Neuronal stem cell (in vitro differentiated cells): ENCODE measurements around the gene NDUFB8.
A peak's percentile ranks its signal among the peaks of the same experiment; 100 is the strongest.

Source experiments
- DNase-seq: peaks from one replicate; pipeline ENCODE4 v3.0.0-alpha.2; 2013; ENCODE audit warnings: low spot score
- H2AFZ ChIP-seq: one replicate; pipeline ENCODE4 v1.6.1; 2013; ENCODE audit warnings: mild to moderate bottlenecking, low read length, inconsistent platforms
- H2AK5ac ChIP-seq: 2 replicates; pipeline ENCODE4 v1.6.1; 2013; ENCODE audit warnings: low read depth, mild to moderate bottlenecking, inconsistent platforms, low read length, moderate library complexity, mixed read lengths
- H2BK120ac ChIP-seq: 2 replicates; pipeline ENCODE4 v1.6.1; 2013; ENCODE audit warnings: low read depth, mild to moderate bottlenecking, inconsistent platforms, low read length, moderate library complexity, mixed read lengths
- H2BK12ac ChIP-seq: one replicate; pipeline ENCODE4 v1.6.1; 2013; ENCODE audit warnings: low read length, inconsistent platforms
- H2BK15ac ChIP-seq: 2 replicates; pipeline ENCODE4 v1.6.1; 2013; ENCODE audit warnings: mild to moderate bottlenecking, low read length, inconsistent platforms, mixed read lengths
- H2BK5ac ChIP-seq: one replicate; pipeline ENCODE4 v1.6.1; 2013; ENCODE audit warnings: inconsistent platforms, mild to moderate bottlenecking, low read length, moderate library complexity
- H3K14ac ChIP-seq: one replicate; pipeline ENCODE4 v1.6.1; 2013; ENCODE audit warnings: low read length, inconsistent platforms
- H3K18ac ChIP-seq: 2 replicates; pipeline ENCODE4 v1.6.1; 2013; ENCODE audit warnings: low read length, inconsistent platforms
- H3K23ac ChIP-seq: 2 replicates; pipeline ENCODE4 v1.6.1; 2013; ENCODE audit warnings: low read depth, mild to moderate bottlenecking, mixed read lengths, low read length, inconsistent platforms; ENCODE audit not compliant: poor library complexity
- H3K27ac ChIP-seq: replicated peaks from 3 replicates; pipeline ENCODE4 v1.5.1; 2013; ENCODE audit warnings: low read length, inconsistent platforms
- H3K27me3 ChIP-seq, 3 experiments: 2 replicates each; pipeline ENCODE4 v1.6.1; 2013; ENCODE audit warnings: low read length in 3 of 3, mild to moderate bottlenecking in 2 of 3, inconsistent platforms in 1 of 3, low read depth in 1 of 3, mixed read lengths in 1 of 3, moderate library complexity in 1 of 3; ENCODE audit not compliant: control insufficient read depth in 3 of 3, insufficient read depth in 3 of 3
- H3K36me3 ChIP-seq, 2 donors: replicated peaks in 1 of 2; 2 replicates each; pipeline ENCODE4 v1.6.1; 2013; ENCODE audit warnings: low read length in 2 of 2; ENCODE audit not compliant: control insufficient read depth in 2 of 2, insufficient read depth in 2 of 2
- H3K4ac ChIP-seq: 2 replicates; pipeline ENCODE4 v1.6.1; 2013; ENCODE audit warnings: inconsistent platforms, mild to moderate bottlenecking, low read length, moderate library complexity
- H3K4me1 ChIP-seq, 2 donors: 1 replicate in 1 of 2; 2 replicates in 1 of 2; pipeline ENCODE4 v1.6.1; 2013; ENCODE audit warnings: low read length in 2 of 2, low read depth in 1 of 2; ENCODE audit not compliant: control insufficient read depth in 2 of 2, insufficient read depth in 1 of 2
- H3K4me2 ChIP-seq: one replicate; pipeline ENCODE4 v1.6.1; 2013; ENCODE audit warnings: mild to moderate bottlenecking, low read length, inconsistent platforms; ENCODE audit not compliant: insufficient read depth, poor library complexity, severe bottlenecking
- H3K4me3 ChIP-seq, 2 donors: 2 replicates each; pipeline ENCODE4 v1.5.1; 2013; ENCODE audit warnings: low read length in 2 of 2, mild to moderate bottlenecking in 2 of 2, inconsistent platforms in 1 of 2, moderate library complexity in 1 of 2
- H3K79me1 ChIP-seq: one replicate; pipeline ENCODE4 v1.6.1; 2013; ENCODE audit warnings: low read depth, mild to moderate bottlenecking, inconsistent platforms, low read length, moderate library complexity
- H3K9ac ChIP-seq: one replicate; pipeline ENCODE4 v1.6.1; 2013; ENCODE audit warnings: mild to moderate bottlenecking, low read depth, low read length, inconsistent platforms; ENCODE audit not compliant: poor library complexity
- H3K9me3 ChIP-seq, 2 donors: replicated peaks in 1 of 2; 2 replicates each; pipeline versions ENCODE3 to v1.6.1; 2013; ENCODE audit warnings: low read length in 2 of 2, mild to moderate bottlenecking in 2 of 2, inconsistent platforms in 1 of 2, low read depth in 1 of 2, mixed read lengths in 1 of 2, moderate library complexity in 1 of 2; ENCODE audit not compliant: control insufficient read depth in 2 of 2, insufficient read depth in 1 of 2
- H4K8ac ChIP-seq: one replicate; pipeline ENCODE4 v1.6.1; 2013; ENCODE audit warnings: low read depth, mild to moderate bottlenecking, inconsistent platforms, low read length, moderate library complexity
- H4K91ac ChIP-seq: one replicate; pipeline ENCODE4 v1.6.1; 2013; ENCODE audit warnings: low read length, low read depth, mild to moderate bottlenecking, inconsistent platforms; ENCODE audit not compliant: poor library complexity
- WGBS, 2 donors: extraction: QIAGEN DNeasy Blood & Tissue Kit; methylation state at CpG; one replicate each; pipeline ENCODE4 v1.1.7; 2013; ENCODE audit warnings: missing lambda C conversion rate in 2 of 2, mixed read lengths in 1 of 2; ENCODE audit not compliant: insufficient read length in 2 of 2, insufficient replicate concordance in 1 of 2; ENCODE audit errors: extremely low coverage in 2 of 2; 5-methylcytosine and 5-hydroxymethylcytosine counted together

NDUFB8 gene

GRCh38 chr10:100531761-100532160, 2.1 kb upstream of the NDUFB8 start:
- DNase-seq = no peak
- H3K14ac ChIP-seq = no peak overlapping the region
- peaks cover 2 to 21% of the 10 kb centered on the region in 2 donors for H3K36me3 ChIP-seq

GRCh38 chr10:100528921-100529474, 673 bp downstream of the NDUFB8 start:
- H3K18ac ChIP-seq = peak overlapping the region; percentile 97
- no peak overlapping the region for H3K4ac ChIP-seq
- H3K27me3 ChIP-seq = no peaks in the 10 kb centered on the region
- H3K9ac ChIP-seq = peak overlapping the region; percentile 98
- H3K4me1 ChIP-seq = peaks cover 4 to 14% of the 10 kb centered on the region in 2 donors
- no peaks in the 10 kb centered on the region for H3K9me3 ChIP-seq
- peak overlapping the region; percentile 87 for H2AFZ ChIP-seq
- no peak overlapping the region for H4K91ac ChIP-seq
- H3K36me3 ChIP-seq = peaks cover 16 to 46% of the 10 kb centered on the region in 2 donors
- H3K23ac ChIP-seq = no peak overlapping the region
- H2BK5ac ChIP-seq = no peak overlapping the region
- H2BK15ac ChIP-seq = peak overlapping the region; percentile 13
- no peak overlapping the region for H2BK120ac ChIP-seq
- peak overlapping the region; percentile 69 for H3K4me2 ChIP-seq
- no peak overlapping the region for H3K14ac ChIP-seq
- H3K4me3 ChIP-seq = peak overlapping the region; percentile 89 to 92
- no peak overlapping the region for H4K8ac ChIP-seq
- DNase-seq = no peak
- no CpG with 5 or more reads among the region's 18 CpGs for WGBS, 2 donors
- peaks cover 4% of the 10 kb centered on the region for H3K79me1 ChIP-seq
- H3K27ac ChIP-seq = no peak overlapping the region
- H2BK12ac ChIP-seq = no peak overlapping the region
- peak overlapping the region; percentile 12 for H2AK5ac ChIP-seq

More at GRCh38 chr10:100531761-100532160, 2.1 kb upstream of the NDUFB8 start:
- Histone ChIP-seq H2AK5ac (no peak overlapping the region), H3K18ac (no peak overlapping the region), H2AFZ (no peak overlapping the region), H3K9me3 (no peaks in the 10 kb centered on the region), H3K4ac (no peak overlapping the region), H2BK120ac (no peak overlapping the region), H3K79me1 (peaks cover 4% of the 10 kb centered on the region), H3K4me2 (no peak overlapping the region), H3K4me3 (no peak overlapping the region), H3K27me3 (no peaks in the 10 kb centered on the region), H4K8ac (no peak overlapping the region), H3K4me1 (peaks cover 11 to 22% of the 10 kb centered on the region in 2 donors), H3K9ac (no peak overlapping the region), H2BK15ac (no peak overlapping the region), H2BK12ac (no peak overlapping the region), H4K91ac (no peak overlapping the region), H3K23ac (no peak overlapping the region), H3K27ac (no peak overlapping the region), H2BK5ac (no peak overlapping the region)

DNA sequence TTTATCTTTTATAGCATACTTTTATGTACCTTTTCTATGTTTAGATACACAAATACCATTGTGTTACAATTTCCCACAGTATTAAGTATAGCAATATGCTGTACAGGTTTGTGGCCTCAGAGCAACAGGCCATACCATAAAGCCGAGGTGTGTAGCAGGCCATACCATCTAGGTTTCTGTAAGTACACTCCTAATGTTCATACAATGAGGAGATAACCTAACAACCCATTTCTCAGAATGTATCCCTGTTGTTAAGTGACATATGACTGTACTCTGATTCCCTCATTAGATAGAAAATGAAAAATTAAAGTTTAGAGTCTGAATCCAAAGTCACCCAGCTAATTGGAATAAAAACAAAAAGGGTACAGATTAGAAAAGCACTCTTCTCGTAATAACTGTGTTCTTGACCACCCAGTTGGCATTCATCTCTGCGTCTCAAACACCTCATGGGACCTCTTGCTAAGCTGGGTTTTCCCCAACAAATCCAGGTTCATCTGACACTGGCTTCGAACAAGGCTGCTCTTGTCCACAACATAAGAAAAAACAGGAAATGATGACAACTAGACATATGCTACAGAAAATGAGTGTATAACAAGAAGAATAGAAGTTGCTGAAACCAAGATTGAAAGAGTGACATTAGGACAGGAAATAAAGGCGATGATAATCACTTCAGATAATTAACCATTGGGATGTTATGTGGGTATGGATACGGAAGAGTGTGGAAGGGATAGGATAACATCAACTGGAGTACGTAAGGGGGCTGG, 1.4 kb downstream of the NDUFB8 start:
- Histone ChIP-seq H3K27me3 (no peaks in the 10 kb centered on the region), H3K4me2 (no peak overlapping the region), H3K79me1 (peaks cover 4% of the 10 kb centered on the region), H2AFZ (no peak overlapping the region), H2BK15ac (no peak overlapping the region), H2BK120ac (no peak overlapping the region), H3K27ac (no peak overlapping the region), H4K8ac (no peak overlapping the region), H3K9me3 (no peaks in the 10 kb centered on the region), H3K4ac (no peak overlapping the region), H2BK12ac (no peak overlapping the region), H3K4me1 (peaks cover 4 to 14% of the 10 kb centered on the region in 2 donors), H2BK5ac (no peak overlapping the region), H3K14ac (no peak overlapping the region), H3K9ac (no peak overlapping the region), H4K91ac (no peak overlapping the region), H3K36me3 (peaks cover 16 to 53% of the 10 kb centered on the region in 2 donors), H3K18ac (no peak overlapping the region), H2AK5ac (no peak overlapping the region), H3K4me3 (peak overlapping the region in 1 of 2 donors; percentile 89), H3K23ac (no peak overlapping the region)
- no peak for DNase-seq
- no CpG with 5 or more reads among the region's 7 CpGs for WGBS, 2 donors

DNA sequence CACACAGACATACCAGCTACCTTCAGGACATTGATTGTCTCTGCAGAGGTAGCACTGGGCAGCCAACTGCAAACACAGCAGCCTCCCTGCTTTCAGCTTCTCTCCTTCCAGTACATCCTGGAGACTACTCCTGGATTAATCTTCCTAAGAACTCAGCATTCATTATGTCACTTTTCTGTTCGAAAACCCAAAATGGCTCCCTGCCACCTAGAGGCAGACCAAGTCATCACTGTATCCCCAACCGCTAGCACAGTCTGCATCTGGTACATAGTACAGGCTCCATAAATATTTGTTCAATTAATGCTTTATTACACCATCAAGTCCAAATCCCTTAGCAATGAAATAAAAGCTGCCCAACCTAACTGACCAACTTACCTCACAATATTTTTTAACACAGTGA, 5.0 kb downstream of the NDUFB8 start:
- Histone ChIP-seq H2AFZ (no peak overlapping the region), H2BK12ac (no peak overlapping the region), H3K36me3 (peaks cover 16 to 64% of the 10 kb centered on the region in 2 donors), H3K9me3 (no peaks in the 10 kb centered on the region), H4K91ac (no peak overlapping the region), H3K9ac (no peak overlapping the region), H3K4me3 (no peak overlapping the region), H3K14ac (no peak overlapping the region), H3K18ac (no peak overlapping the region), H3K4ac (no peak overlapping the region), H3K4me2 (no peak overlapping the region), H2AK5ac (no peak overlapping the region), H3K79me1 (peaks cover 4% of the 10 kb centered on the region), H4K8ac (no peak overlapping the region), H3K27me3 (peaks cover 0 to 11% (median 0%) of the 10 kb centered on the region in 3 experiments), H3K4me1 (peaks cover 2 to 10% of the 10 kb centered on the region in 2 donors), H2BK120ac (no peak overlapping the region), H2BK5ac (no peak overlapping the region), H2BK15ac (no peak overlapping the region), H3K27ac (no peak overlapping the region), H3K23ac (no peak overlapping the region)
- no peak for DNase-seq
- no CpG with 5 or more reads among the region's 2 CpGs for WGBS, 2 donors
